HG03196 (cell line): ENCODE results near the gene TMEM175.
"Not testable (repeated sequence)": the region's sequence is repeated elsewhere in the genome, so short reads cannot be mapped to it uniquely, and the experiment has no call there.

Experiments
- ATAC-seq: cut with Tn5 transposase; IDR thresholded peaks from one replicate; pipeline ENCODE4 v1.9.1; 2021; ENCODE audit not compliant: unreplicated experiment

The TMEM175 gene

DNA sequence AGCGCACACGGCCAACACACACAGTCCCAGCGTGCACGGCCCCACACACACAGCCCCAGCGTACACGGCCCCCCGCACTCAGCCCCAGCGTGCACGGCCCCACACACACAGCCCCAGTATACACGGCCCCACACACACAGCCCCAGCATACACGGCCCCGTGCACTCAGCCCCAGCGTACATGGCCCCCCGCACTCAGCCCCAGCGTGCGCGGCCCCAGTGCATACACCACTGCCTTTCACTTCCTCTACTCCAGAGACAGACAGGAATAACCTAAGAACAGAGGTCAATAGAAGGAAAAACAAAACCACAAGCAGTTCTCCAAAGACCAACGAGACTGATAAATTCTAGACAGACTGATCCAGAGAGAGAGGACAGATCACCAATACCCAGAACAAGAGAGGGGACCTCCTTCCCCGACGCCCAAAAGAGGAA, 17.2 kb upstream of the TMEM175 start:
- ATAC-seq = no peak

DNA sequence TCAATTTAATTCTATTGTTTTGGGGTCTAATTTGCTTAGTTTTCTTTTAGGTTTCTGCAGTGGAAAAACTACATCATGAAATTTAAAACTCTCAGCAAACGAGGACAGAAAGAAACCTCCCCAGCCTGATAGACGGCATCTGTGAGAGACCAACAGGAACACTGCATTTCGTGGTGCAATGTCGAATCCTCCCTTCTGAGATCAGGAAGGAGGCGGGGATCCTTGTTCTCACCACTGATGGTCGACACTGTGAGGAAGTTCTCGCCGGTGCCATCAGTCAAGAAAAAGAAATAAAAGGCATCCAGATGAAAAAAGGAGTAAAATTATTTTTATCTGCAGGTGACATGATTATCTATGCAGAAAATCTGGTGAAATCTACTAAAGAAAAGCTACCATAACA, 16.7 kb upstream of the TMEM175 start:
- no peak for ATAC-seq

DNA sequence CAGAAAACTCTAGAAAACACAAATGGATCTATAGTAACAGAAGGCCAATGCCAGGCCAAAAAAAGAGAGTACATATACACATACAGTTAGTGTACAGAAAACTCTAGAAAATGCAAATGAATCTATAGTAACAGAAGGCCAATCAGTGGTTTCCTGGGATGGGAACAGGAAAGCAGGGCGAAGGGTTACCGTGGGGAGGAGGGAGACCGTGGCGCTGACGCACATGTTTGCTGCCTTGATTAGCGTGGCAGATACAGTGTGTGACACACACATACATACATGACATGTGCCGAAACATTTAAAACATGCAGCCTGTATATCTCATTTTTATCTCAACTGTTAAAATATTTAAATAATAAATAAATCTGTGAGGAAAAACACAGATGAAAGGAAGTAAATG, 14.8 kb upstream of the TMEM175 start:
- ATAC-seq = no peak

- ATAC-seq = no peak
Measured at GRCh38 chr4:917992-918391, 14.3 kb upstream of the TMEM175 start.

GRCh38 chr4:918591-918990, 13.7 kb upstream of the TMEM175 start:
- not testable (repeated sequence) for ATAC-seq

- ATAC-seq = not testable (repeated sequence)
Measured at GRCh38 chr4:919004-919680, 13.1 kb upstream of the TMEM175 start.

DNA sequence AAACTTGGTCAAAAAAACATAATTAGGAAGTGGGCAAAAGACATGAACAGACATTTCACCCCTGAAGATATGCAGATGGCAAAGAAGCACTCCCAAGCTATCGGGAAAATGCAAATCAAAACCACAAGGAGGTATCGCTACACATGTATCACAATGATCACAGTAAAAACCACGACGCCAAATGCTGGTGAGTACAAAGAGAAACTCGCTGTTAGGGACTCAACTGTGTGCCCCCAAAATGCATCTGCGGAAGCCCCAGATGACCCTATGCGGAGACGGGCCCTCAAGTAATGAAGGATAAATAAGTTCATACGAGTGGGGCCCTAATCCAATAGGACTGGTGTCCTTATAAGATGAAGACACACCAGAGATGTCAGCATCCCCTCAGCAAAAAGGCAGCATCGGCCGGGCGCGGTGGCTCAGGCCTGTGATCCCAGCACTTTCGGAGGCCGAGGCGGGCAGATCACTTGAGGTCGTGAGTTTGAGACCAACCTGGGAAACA, 10.4 kb upstream of the TMEM175 start:
- ATAC-seq = no peak

DNA sequence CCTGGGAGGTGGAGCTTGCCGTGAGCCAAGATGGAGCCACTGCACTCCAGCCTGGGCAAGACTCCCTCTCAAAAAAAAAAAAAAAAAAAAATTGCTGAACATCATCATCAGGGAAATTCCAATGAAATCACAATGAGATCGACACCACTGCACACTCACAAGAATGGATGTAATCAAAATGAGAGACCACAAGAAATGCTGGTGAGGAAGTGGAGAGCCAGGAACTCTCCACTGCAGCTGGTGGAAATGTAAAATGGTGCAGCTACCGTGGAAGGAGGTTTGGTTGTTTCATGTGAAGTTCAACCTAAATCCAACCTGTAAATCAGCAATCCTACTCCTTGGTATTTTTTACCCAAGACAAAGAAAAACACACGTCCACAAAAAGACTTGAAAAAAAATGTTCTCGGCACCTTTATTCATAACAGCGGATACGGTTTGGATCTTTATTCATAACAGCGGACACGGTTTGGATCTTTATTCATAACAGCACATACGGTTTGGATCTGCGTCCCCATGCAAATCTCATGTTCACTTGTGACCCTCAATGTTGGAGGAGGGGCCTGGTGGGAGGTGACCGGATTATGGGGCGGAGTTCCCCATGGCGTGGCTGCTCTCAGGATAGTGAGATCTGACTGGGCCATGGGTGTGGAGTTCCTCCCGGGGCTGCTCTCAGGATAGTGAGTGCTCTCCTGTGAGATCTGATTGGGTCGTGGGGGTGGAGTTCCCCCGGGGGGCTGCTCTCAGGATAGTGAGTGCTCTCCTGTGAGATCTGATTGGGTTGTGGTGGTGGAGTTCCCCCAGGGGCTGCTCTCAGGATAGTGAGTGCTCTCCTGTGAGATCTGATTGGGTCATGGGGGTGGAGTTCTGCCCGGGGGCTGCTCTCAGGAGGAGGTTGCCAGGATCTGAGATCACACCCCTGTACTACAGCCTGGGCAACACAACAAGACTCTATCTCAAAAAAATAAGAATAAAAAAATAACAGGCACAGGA, 7.9 kb upstream of the TMEM175 start:
- no peak for ATAC-seq

DNA sequence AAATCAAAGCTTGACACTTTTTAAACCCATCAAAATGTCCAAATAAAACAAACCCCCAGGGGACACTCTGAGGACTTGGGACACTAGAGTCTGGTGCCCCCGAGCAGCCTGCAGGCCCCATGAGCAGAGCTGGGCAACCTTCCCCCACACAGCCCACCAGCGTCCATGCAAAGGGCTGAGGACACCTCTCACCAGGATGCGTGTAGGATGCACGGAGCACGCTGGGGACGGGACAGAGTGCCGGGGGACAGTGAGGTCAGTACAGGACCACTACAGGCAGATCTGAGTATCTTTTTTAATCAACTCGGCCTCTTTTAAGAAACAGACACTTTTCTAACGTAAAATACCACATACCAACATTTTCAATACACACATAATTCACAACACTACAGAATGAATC, 7.1 kb upstream of the TMEM175 start:
- ATAC-seq = no peak

DNA sequence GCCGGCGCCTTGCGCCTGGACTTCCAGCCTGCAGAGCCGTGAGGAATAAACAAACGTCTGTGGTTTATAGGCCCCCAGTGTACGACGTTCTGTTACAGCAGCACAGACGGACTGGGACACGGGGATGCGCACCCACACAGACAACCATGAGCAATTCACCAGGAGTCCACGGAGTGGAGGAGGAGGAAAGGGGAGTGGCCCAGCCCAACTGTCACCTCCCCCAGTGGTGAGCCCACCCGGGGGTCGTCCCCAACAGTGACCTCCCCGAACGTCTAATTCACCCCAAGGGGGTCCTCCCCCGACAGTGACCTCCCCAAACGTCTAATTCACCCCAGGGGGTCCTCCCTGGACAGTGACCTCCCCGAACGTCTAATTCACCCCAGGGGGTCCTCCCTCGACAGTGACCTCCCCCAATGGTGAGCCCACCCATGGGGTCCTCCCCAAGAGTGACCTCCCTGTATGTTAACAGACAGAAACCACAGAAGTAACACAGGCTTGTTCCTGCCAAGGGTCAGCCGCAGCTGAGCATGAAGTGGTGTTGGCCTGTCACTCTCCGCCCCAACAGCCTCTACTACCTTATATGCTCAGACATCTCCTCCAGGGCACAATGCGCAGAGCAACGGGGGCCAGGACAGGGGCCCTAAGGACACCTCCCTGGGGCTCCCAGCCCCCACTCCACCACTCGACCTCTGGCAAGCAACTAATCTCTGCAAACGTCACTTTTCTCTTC, 6.3 kb upstream of the TMEM175 start:
- no peak for ATAC-seq

- ATAC-seq = no peak
Measured at GRCh38 chr4:926538-926937, 5.7 kb upstream of the TMEM175 start.

GRCh38 chr4:927566-927965, 4.7 kb upstream of the TMEM175 start:
- not testable (repeated sequence) for ATAC-seq

DNA sequence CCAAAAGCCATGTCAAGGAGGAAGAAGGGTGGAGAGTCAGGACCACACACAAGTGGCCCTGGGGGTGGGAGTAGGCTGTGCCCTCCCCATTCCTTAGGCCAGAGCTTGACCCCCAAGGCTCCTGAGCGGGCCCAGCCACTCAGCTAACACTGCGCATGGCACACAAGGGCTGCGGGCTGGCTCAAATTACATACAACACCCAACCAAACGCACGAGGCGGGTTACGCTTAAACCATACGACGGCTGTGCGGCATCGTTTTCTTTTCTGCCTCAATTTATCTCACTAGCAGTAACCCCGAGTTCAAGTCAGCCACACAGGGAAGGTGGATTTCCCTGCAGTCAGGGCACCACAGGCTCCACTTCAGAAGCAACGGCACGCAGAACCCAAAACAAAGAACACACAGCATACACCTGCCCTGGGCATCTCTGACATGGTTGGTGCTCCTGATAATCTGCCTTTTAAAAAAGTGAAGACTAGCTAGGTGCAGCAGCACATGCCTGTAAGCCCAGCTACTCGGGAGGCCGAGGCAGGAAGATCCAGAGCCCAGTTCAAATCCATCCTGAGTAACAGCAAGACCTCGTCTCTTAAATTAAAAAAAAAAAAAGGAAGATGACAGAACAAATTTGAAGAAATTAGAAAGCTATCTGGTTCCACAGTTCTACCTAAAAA, 3.0 kb upstream of the TMEM175 start:
- no peak for ATAC-seq

DNA sequence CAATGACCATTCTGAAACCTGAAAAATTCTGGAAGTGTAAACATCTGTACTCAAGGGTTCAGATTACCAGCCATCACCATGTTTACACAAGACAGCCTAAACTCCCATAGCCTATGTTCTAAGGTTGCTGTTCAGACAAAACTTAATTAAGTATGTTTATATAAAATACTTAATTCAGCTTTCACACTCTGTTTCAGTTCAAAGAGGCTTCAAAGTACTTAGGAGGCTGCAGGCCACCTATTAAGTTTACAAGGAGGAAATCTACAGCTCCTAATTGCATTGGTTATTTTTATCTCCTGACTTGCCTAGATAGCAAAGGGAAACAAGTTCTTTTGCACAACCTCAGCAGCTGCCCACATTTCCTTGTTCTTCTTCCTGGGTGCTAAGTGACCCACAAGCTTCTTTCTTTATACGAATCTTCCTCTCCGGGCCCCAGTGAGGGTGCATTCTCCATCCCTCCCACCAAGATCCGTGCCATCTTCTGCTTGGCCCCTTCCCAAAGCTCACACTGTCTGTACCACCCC, 2.2 kb upstream of the TMEM175 start:
- no peak for ATAC-seq

- no peak for ATAC-seq
Measured at GRCh38 chr4:930827-931193, 1.4 kb upstream of the TMEM175 start.

- ATAC-seq = peak; percentile 2
Measured at GRCh38 chr4:931194-931959, 883 bp upstream of the TMEM175 start.

DNA sequence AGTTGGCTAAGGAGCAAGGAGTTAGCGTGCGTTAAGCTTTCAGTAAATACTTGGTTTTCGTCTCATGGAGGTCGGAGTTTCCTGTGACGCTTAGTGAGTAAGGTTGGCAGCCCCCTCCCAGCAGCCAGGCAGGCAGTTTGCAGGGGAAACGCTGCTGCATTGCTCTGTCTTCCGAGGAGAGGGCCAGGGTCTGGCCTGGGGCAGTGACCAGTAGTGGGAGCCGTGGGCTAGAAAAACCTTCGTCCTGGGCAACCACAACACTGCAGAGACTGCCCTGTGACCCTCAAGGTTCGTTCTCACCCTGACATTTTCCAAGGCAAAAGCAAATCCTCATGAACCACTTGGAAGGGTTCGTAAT, 432 bp downstream of the TMEM175 start:
- peak; percentile 0 for ATAC-seq

DNA sequence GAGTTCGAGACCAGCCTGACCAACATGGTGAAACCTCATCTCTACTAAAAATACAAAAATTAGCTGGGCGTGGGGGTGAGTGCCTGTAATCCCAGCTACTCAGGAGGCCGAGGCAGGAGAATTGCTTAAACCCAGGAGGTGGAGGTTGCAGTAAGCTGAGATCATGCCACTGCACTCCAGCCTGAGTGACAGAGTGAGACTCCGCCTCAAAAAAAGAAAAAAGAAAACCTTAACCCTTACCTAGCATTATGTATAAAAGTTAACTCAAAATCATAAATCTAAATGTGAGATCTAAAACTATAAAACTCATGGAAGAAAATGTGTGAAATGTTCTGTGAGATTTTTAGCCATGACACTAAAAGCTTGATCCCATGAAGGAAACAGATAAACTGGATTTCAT, 7.2 kb downstream of the TMEM175 start:
- not testable (repeated sequence) for ATAC-seq

DNA sequence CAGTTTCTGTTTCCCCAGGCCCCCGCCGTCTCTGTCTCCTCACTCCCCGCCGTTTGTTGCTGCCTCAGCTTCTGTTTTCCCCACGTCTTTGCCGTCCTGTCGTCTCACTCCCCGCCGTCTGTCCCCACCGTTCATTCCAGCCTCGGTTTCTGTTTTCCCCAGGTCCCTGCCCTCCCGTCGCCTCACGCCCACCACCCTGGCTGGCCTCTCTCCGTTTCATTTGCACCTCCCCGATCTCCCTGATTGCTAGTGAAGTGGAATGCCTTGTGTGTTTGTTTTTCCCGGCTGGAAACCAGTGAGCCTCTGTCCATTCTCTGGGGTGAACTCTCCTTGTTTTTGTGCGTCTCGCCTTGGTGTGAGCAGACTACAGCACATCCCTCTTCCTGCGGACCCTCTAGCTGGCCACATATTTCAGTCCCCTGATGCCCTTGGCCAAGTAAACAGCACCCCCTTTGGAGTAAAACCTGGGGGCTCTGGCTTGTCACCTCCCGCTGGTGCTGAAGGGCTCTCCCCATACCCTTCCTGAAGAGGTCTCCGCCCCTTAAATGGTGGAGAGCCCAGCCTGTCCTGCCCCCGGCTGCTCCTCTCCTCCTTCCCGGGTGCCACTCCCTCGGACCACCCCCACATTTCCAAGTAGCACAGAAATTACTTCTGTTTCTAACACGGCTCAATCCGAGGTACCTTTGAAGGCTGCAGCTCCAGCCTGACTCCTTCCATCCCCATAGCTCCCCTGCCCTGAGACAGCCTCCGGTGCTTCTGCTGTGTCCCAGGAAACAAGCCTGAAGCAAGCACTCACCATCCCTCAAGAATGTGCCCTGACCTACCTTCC, 13.2 kb downstream of the TMEM175 start:
- no peak for ATAC-seq
